Karpas-422 (cell line): ENCODE measurements around the gene HCAR1. TPM values are rescaled to one million over a fixed set of nuclear protein-coding genes. Genes with fewer than 3 reads are reported as not detected.
"Not testable (repeated sequence)": the region's sequence is repeated elsewhere in the genome, so short reads cannot be mapped to it uniquely, and the experiment has no call there.

Experiments
- DNase-seq: peaks from one replicate; pipeline ENCODE4 v3.0.0-alpha.2; 2015
- H2AFZ ChIP-seq: fragments of 200-600 bp; sonication (generic); 2 replicates; pipeline ENCODE4 v1.6.1; 2014; ENCODE audit warnings: antibody characterized with exemption, low read length, mixed read lengths
- H3K27ac ChIP-seq: fragments of 200-600 bp; sonication (generic); 2 replicates; pipeline ENCODE4 v1.5.1; 2014; ENCODE audit warnings: mild to moderate bottlenecking, low read length, moderate library complexity
- H3K27me3 ChIP-seq: fragments of 200-600 bp; sonication (generic); 2 replicates; pipeline ENCODE4 v1.6.1; 2014; ENCODE audit warnings: low read length, mixed read lengths
- H3K36me3 ChIP-seq: fragments of 200-600 bp; sonication (generic); 2 replicates; pipeline ENCODE4 v1.6.1; 2014; ENCODE audit warnings: low read length, mixed read lengths; ENCODE audit not compliant: insufficient read depth
- H3K4me1 ChIP-seq: fragments of 200-600 bp; sonication (generic); 2 replicates; pipeline ENCODE4 v1.6.1; 2014; ENCODE audit warnings: mild to moderate bottlenecking, low read length, mixed read lengths
- H3K4me2 ChIP-seq: fragments of 200-600 bp; sonication (generic); 2 replicates; pipeline ENCODE4 v1.6.1; 2014; ENCODE audit warnings: low read length, low read depth, mild to moderate bottlenecking; ENCODE audit not compliant: poor library complexity, severe bottlenecking
- H3K4me3 ChIP-seq: fragments of 200-600 bp; sonication (generic); 2 replicates; pipeline ENCODE4 v1.5.1; 2014; ENCODE audit warnings: mild to moderate bottlenecking, antibody characterized with exemption, low read length, mixed read lengths
- H3K79me2 ChIP-seq: fragments of 200-600 bp; sonication (generic); 2 replicates; pipeline ENCODE4 v1.6.1; 2014; ENCODE audit warnings: mild to moderate bottlenecking, low read length, mixed read lengths
- H3K9ac ChIP-seq: fragments of 200-600 bp; sonication (generic); 2 replicates; pipeline ENCODE4 v1.6.0; 2014; ENCODE audit warnings: low read length
- H3K9me2 ChIP-seq: fragments of 200-600 bp; sonication (generic), shearing (Covaris generic); replicated peaks from 2 replicates; pipeline ENCODE4 v1.6.0; 2014; ENCODE audit warnings: mild to moderate bottlenecking, low read length, moderate library complexity; ENCODE audit not compliant: insufficient read depth
- H3K9me3 ChIP-seq: fragments of 300-700, 200-600 bp; sonication (generic); 2 replicates; pipeline ENCODE4 v1.6.1; 2014; ENCODE audit warnings: low read length, mixed read lengths
- H4K20me1 ChIP-seq: fragments of 200-600 bp; sonication (generic); 2 replicates; pipeline ENCODE4 v1.6.1; 2014; ENCODE audit warnings: mild to moderate bottlenecking, antibody characterized with exemption, low read length, low read depth; ENCODE audit not compliant: insufficient read depth
- total RNA-seq: library from RNA; depleted of rRNA; stranded (reverse); fragments of >200 nt; shearing (Covaris generic); gene quantifications from 2 replicates; pipeline ENCODE4 v1.2.3, GENCODE V29; 2014; ENCODE audit warnings: low replicate concordance; rRNA removed

The HCAR1 gene
- not detected in 2 replicates for total RNA-seq

GRCh38 chr12:122730215-122731014 lies at the start of gene HCAR1:
HCAR1 (minus strand) TSS chr12:122730844; CDS start chr12:122730339, 505 bp downstream.
- no peak within 1 kb of the TSS for H3K9ac ChIP-seq
- no peaks in the 10 kb centered on the region for H3K36me3 ChIP-seq
- no peaks in the 10 kb centered on the region for H3K79me2 ChIP-seq
- H3K27me3 ChIP-seq, result no peaks in the 10 kb centered on the region
- H3K9me2 ChIP-seq, result no peaks in the 10 kb centered on the region
- H3K4me3 ChIP-seq, result no peak within 1 kb of the TSS
- no peak within 1 kb of the TSS for H3K27ac ChIP-seq
- H3K4me2 ChIP-seq, result no peak within 1 kb of the TSS
- no peaks in the 10 kb centered on the region for H3K9me3 ChIP-seq
- no peak within 1 kb of the TSS for H2AFZ ChIP-seq
- H4K20me1 ChIP-seq, result no peaks in the 10 kb centered on the region
- DNase-seq, result no peak
- peaks cover 20% of the 10 kb centered on the region for H3K4me1 ChIP-seq

- Histone ChIP-seq H3K27ac (0 out of 2 replicates have a peak overlapping the region, but pooled peaks have one; percentile 18), H4K20me1 (peaks cover 4% of the 10 kb centered on the region; the same call in 1 of the 2 replicates), H3K4me1 (peaks cover 36% of the 10 kb centered on the region), H2AFZ (no peak overlapping the region), H3K9ac (no peak overlapping the region), H3K27me3 (no peaks in the 10 kb centered on the region), H3K4me2 (no peak overlapping the region), H3K4me3 (no peak overlapping the region), H3K9me2 (no peaks in the 10 kb centered on the region), H3K36me3 (peaks cover 66% of the 10 kb centered on the region), H3K9me3 (no peaks in the 10 kb centered on the region), H3K79me2 (peaks cover 73% of the 10 kb centered on the region)
- no peak for DNase-seq
These were observed 26.9 kb upstream of the HCAR1 start for GRCh38 chr12:122757568-122757967.

GRCh38 chr12:122754790-122755189 lies 24.1 kb upstream of the HCAR1 start:
- H3K79me2 ChIP-seq, result peaks cover 60% of the 10 kb centered on the region
- no peaks in the 10 kb centered on the region for H3K9me2 ChIP-seq
- H3K9ac ChIP-seq, result peak overlapping the region; percentile 11; the same call in 1 of the 2 replicates
- H4K20me1 ChIP-seq, result peaks cover 2% of the 10 kb centered on the region; the same call in 1 of the 2 replicates
- peak overlapping the region; percentile 74 for H3K4me2 ChIP-seq
- H3K4me3 ChIP-seq, result no peak overlapping the region
- DNase-seq, result no peak
- H3K36me3 ChIP-seq, result peaks cover 48% of the 10 kb centered on the region
- no peaks in the 10 kb centered on the region for H3K9me3 ChIP-seq
- H3K27me3 ChIP-seq, result no peaks in the 10 kb centered on the region
- 0 out of 2 replicates have a peak overlapping the region, but pooled peaks have one; percentile 63 for H3K27ac ChIP-seq
- peaks cover 53% of the 10 kb centered on the region for H3K4me1 ChIP-seq
- no peak overlapping the region for H2AFZ ChIP-seq

- Histone ChIP-seq H3K4me3 (peak overlapping the region; percentile 83), H3K9ac (peak overlapping the region; percentile 87), H3K79me2 (peaks cover 48% of the 10 kb centered on the region)
These were observed 22.6 kb upstream of the HCAR1 start for GRCh38 chr12:122753319-122753650.

GRCh38 chr12:122752464-122753318 lies 22.0 kb upstream of the HCAR1 start, which contains the start of gene DENR:
DENR (plus strand) TSS chr12:122752824; CDS start chr12:122753702, 878 bp downstream.
- DNase-seq, result peak; percentile 99
- H3K27me3 ChIP-seq, result no peaks in the 10 kb centered on the region
- H3K9me3 ChIP-seq, result no peaks in the 10 kb centered on the region
- peak within 1 kb of the TSS; percentile 54; the same call in 1 of the 2 replicates for H2AFZ ChIP-seq
- H3K9me2 ChIP-seq, result no peaks in the 10 kb centered on the region
- peaks cover 42% of the 10 kb centered on the region for H3K79me2 ChIP-seq
- peak within 1 kb of the TSS; percentile 83 for H3K4me3 ChIP-seq
- no peaks in the 10 kb centered on the region for H4K20me1 ChIP-seq
- H3K27ac ChIP-seq, result peak within 1 kb of the TSS; percentile 77
- H3K4me2 ChIP-seq, result peak within 1 kb of the TSS; percentile 81
- peaks cover 31% of the 10 kb centered on the region for H3K36me3 ChIP-seq
- peak within 1 kb of the TSS; percentile 87 for H3K9ac ChIP-seq
- H3K4me1 ChIP-seq, result peaks cover 53% of the 10 kb centered on the region

More at GRCh38 chr12:122753319-122753650, 22.6 kb upstream of the HCAR1 start:
- peak; percentile 67 for DNase-seq
- H3K9me3 ChIP-seq, result no peaks in the 10 kb centered on the region
- H3K4me1 ChIP-seq, result peaks cover 53% of the 10 kb centered on the region
- no peaks in the 10 kb centered on the region for H4K20me1 ChIP-seq
- no peaks in the 10 kb centered on the region for H3K27me3 ChIP-seq
- H3K4me2 ChIP-seq, result peak overlapping the region; percentile 74
- H3K27ac ChIP-seq, result peak overlapping the region; percentile 63
- H3K36me3 ChIP-seq, result peaks cover 36% of the 10 kb centered on the region
- H3K9me2 ChIP-seq, result no peaks in the 10 kb centered on the region
- no peak overlapping the region for H2AFZ ChIP-seq

GRCh38 chr12:122750781-122751515 lies 20.3 kb upstream of the HCAR1 start:
- Histone ChIP-seq H3K36me3 (peaks cover 18% of the 10 kb centered on the region; the same call in 1 of the 2 replicates), H3K79me2 (peaks cover 29% of the 10 kb centered on the region), H2AFZ (0 out of 2 replicates have a peak overlapping the region, but pooled peaks have one; percentile 54), H3K27ac (peak overlapping the region; percentile 77), H3K4me3 (peak overlapping the region; percentile 83), H3K4me1 (peaks cover 41% of the 10 kb centered on the region), H3K4me2 (peak overlapping the region; percentile 81), H3K9ac (peak overlapping the region; percentile 71)
- not testable (repeated sequence) for H3K9me3 ChIP-seq, H3K27me3 ChIP-seq, H3K9me2 ChIP-seq, H4K20me1 ChIP-seq
- DNase-seq, result peak; percentile 47

GRCh38 chr12:122749569-122750332 lies 19.1 kb upstream of the HCAR1 start:
- Histone ChIP-seq H3K36me3 (peaks cover 10% of the 10 kb centered on the region; the same call in 1 of the 2 replicates), H3K4me1 (peaks cover 31% of the 10 kb centered on the region), H4K20me1 (no peaks in the 10 kb centered on the region), H3K4me2 (no peak overlapping the region), H2AFZ (no peak overlapping the region), H3K9me2 (no peaks in the 10 kb centered on the region), H3K9me3 (no peaks in the 10 kb centered on the region), H3K79me2 (peaks cover 21% of the 10 kb centered on the region), H3K4me3 (no peak overlapping the region), H3K27ac (no peak overlapping the region), H3K27me3 (no peaks in the 10 kb centered on the region), H3K9ac (no peak overlapping the region)
- peak; percentile 36 for DNase-seq
